ENCODE data around the gene BNIP5. TPM values are rescaled to one million over a fixed set of nuclear protein-coding genes. Genes with fewer than 3 reads are reported as not detected.
A peak's percentile ranks its signal among the peaks of the same experiment; 100 is the strongest.

BNIP5 gene
- total RNA-seq, 6 experiments from 2014 or later: not detected

GRCh38 chr6:36374972-36375371 is 38.3 kb upstream of the BNIP5 start:
- DNase-seq (peak in 1 of 3 donors; percentile 26), ATAC-seq (no peak)
- Histone ChIP-seq H3K27ac (no peak overlapping the region), H3K36me3 (no peaks in the 10 kb centered on the region), H3K9me3 (no peaks in the 10 kb centered on the region), H3K4me3 (no peak overlapping the region), H3K27me3 (no peaks in the 10 kb centered on the region), H3K4me1 (peaks cover 0 to 21% (median 4%) of the 10 kb centered on the region in 4 donors)
- 77% methylated on average over 5 of the region's 8 CpGs for WGBS (ENCODE audit: insufficient coverage, low coverage, low lambda C conversion rate, missing lambda C conversion rate)
- no peak for TF ChIP-seq POLR2A (IDR thresholded peaks at IDR 0.05)
- no peak for TF ChIP-seq CTCF (IDR thresholded peaks at IDR 0.05)
- intact Hi-C loops (cut with DNase I): no loop called here

- Histone ChIP-seq H3K27me3 (no peaks in the 10 kb centered on the region), H3K27ac (no peak overlapping the region), H3K9me3 (no peaks in the 10 kb centered on the region), H3K4me3 (no peak overlapping the region), H3K4me1 (peaks cover 0 to 21% (median 4%) of the 10 kb centered on the region in 4 donors), H3K36me3 (no peaks in the 10 kb centered on the region)
- WGBS (ENCODE audit: insufficient coverage, low coverage, low lambda C conversion rate, missing lambda C conversion rate): 94% methylated on average over 3 of the region's 4 CpGs
- intact Hi-C loops (cut with DNase I): no loop called here
- ATAC-seq (no peak), DNase-seq (no peak)
- TF ChIP-seq POLR2A (IDR thresholded peaks at IDR 0.05) (no peak), CTCF (IDR thresholded peaks at IDR 0.05) (no peak)
Observed at GRCh38 chr6:36374194-36374593, 37.5 kb upstream of the BNIP5 start.

- intact Hi-C loops (cut with DNase I): no loop called here
- Histone ChIP-seq H3K4me3 (no peak overlapping the region), H3K4me1 (peaks cover 0 to 16% (median 1%) of the 10 kb centered on the region in 4 donors), H3K36me3 (no peaks in the 10 kb centered on the region), H3K9me3 (no peaks in the 10 kb centered on the region), H3K27me3 (no peaks in the 10 kb centered on the region), H3K27ac (no peak overlapping the region)
- ATAC-seq (no peak), DNase-seq (peak in 1 of 3 donors; percentile 37)
- TF ChIP-seq CTCF (IDR thresholded peaks at IDR 0.05): no peak
- no peak for TF ChIP-seq POLR2A (IDR thresholded peaks at IDR 0.05)
- 33% methylated on average over 3 of the region's 15 CpGs for WGBS (ENCODE audit: insufficient coverage, low coverage, low lambda C conversion rate, missing lambda C conversion rate)
Observed at GRCh38 chr6:36373368-36374019, 36.8 kb upstream of the BNIP5 start.

GRCh38 chr6:36372088-36372487 is 35.4 kb upstream of the BNIP5 start:
- H3K4me1 ChIP-seq: peaks cover 0 to 6% (median 0%) of the 10 kb centered on the region in 4 donors
- no peaks in the 10 kb centered on the region for H3K36me3 ChIP-seq
- H3K27ac ChIP-seq: no peak overlapping the region
- H3K9me3 ChIP-seq: no peaks in the 10 kb centered on the region
- intact Hi-C loops (cut with DNase I): no loop called here
- ATAC-seq (no peak), DNase-seq (no peak)
- no peaks in the 10 kb centered on the region for H3K27me3 ChIP-seq
- no peak overlapping the region for H3K4me3 ChIP-seq
- 88% methylated on average over 1 of the region's 6 CpGs for WGBS (ENCODE audit: insufficient coverage, low coverage, low lambda C conversion rate, missing lambda C conversion rate)
- no peak for TF ChIP-seq POLR2A (IDR thresholded peaks at IDR 0.05)
- no peak for TF ChIP-seq CTCF (IDR thresholded peaks at IDR 0.05)

Data from right lobe of liver (tissue), 6 donors.